GM10266 (cell line): ENCODE measurements around the gene FANCI.

Source experiments
- DNase-seq: peaks from one replicate; pipeline ENCODE4 v3.0.0; 2012; ENCODE audit errors: extremely low spot score
- TF ChIP-seq, protein P1 (sequence below): IDR thresholded peaks from 2 replicates; pipeline ENCODE4 v1.5.1; 2012; ENCODE audit warnings: mild to moderate bottlenecking, low read depth; ENCODE audit not compliant: control insufficient read depth, insufficient read depth; ENCODE audit errors: missing control alignments

FANCI gene

DNA sequence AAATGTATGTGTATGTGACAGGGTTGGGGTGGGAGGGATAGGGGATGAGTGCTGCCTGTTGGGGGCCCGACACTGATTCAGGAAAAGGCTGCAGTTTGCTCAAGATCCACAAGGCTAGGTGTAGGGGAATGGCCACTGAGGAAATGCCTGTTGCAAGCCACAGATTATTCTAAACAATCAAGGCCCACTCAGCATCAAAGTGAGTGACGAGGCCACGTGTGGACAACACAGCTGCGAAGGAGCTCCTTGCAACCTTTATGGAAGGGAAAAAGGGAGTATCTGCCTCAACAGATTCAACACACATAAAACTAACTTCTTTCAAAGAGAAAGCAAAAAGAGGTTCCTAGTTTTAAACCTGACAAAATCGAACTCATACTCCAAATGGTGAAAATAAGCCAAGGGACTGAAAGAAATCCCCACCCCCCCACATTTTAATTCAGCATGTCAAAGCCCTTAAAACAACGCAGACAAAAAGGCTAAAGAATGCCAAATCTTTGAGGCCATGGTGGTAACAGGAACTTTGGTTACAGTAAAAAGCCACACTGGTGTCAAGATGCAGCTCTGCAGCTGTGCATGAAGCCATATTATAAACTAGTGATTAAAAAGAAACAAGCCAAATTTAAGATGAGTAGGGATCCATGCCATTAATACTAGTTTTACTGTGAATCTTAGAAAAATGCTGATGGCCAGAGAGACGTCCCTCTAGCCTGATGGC is 87.3 kb downstream of the FANCI start:
- no peak for DNase-seq
- TF ChIP-seq, protein P1, sequence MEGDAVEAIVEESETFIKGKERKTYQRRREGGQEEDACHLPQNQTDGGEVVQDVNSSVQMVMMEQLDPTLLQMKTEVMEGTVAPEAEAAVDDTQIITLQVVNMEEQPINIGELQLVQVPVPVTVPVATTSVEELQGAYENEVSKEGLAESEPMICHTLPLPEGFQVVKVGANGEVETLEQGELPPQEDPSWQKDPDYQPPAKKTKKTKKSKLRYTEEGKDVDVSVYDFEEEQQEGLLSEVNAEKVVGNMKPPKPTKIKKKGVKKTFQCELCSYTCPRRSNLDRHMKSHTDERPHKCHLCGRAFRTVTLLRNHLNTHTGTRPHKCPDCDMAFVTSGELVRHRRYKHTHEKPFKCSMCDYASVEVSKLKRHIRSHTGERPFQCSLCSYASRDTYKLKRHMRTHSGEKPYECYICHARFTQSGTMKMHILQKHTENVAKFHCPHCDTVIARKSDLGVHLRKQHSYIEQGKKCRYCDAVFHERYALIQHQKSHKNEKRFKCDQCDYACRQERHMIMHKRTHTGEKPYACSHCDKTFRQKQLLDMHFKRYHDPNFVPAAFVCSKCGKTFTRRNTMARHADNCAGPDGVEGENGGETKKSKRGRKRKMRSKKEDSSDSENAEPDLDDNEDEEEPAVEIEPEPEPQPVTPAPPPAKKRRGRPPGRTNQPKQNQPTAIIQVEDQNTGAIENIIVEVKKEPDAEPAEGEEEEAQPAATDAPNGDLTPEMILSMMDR: no peak

DNA sequence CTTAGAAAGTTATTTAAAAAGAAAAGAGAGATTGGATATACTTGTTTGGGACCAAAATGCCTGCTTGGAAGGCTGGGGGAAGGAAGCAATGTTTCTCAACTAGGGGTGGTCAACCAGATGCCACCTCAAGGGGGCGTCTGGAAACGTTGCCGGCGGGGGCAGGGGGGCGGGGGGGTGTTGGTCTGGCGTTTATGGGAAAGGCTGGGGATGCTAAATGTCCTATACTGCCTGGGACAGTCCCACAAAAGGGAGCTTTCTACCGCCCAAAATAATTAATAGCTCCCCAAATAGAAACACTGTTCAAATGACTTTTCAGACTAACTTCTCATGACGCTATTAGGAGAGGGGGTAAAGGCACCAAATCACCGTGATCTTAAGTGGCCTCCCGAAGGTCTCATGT is 88.7 kb downstream of the FANCI start:
- peak; percentile 45 for DNase-seq
- TF ChIP-seq, protein P1: peak; percentile 17

DNA sequence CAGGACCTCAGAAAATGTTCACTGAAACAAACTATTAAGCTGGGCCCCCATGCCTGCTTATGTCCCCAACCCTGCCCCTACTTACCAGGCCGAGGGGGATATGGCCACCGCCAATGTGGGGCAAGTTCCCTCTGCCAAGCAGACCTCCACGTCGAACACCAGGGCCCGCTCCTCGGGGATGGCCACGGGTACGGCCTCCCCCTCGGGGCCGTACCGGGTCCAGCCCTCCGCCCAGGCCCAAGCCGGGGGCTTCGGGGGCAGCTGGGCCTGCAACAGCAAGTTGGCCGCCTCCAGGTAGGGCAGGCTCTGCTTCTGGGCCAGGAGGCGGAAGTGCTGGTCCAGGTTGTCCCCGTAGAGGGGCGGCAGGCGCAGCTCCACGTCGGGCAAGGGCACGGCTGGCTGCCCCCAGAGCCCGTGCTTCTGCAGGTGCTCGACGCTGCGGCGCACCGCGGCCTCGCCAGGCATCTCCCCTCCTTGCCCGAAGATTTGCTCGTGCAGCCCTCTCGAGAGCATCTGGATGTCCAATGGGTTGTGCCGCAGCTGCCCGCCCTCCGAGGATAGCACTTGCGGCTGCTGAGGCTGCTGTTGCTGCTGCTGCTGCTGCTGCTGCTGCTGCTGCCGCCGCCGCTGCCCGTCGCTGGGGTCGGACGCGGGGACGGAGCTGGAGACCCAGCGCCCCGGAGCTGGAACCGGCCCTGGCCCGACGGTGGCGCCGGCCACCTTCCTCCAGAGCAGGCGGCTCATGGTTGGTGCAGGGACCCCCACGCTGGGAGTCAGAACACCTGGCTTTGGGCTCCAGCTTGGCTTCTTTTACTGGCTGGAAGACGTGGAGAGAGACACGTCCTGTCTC is 89.5 kb downstream of the FANCI start:
- TF ChIP-seq, protein P1: no peak
- DNase-seq: no peak

DNA sequence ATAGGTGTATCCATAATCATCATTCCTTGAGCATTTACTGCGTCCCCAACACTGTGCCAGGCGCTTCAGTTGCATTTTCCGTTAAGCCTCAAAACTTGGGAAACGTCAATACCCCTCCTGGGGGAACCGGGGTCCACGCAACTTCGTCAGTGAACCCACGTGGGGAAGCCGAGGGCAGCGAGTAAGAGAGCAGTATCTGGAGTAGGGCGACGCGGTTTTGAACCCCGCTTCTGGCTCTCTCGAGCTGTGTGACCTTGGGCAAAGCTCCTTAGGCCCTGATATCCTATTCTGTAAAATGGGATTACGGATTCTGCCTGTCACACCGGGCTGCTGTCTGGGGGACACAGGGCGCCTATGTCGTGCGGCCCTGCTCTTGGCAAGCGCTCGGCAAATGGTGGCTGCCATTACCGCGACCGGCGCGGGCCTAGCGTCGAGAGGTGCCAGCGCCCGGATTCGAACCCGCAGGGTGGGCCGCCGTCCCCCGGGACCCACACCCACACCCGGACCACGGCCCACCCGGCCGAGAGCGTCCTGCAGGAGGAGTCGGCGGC is 90.3 kb downstream of the FANCI start:
- DNase-seq: no peak
- TF ChIP-seq, protein P1: no peak

DNA sequence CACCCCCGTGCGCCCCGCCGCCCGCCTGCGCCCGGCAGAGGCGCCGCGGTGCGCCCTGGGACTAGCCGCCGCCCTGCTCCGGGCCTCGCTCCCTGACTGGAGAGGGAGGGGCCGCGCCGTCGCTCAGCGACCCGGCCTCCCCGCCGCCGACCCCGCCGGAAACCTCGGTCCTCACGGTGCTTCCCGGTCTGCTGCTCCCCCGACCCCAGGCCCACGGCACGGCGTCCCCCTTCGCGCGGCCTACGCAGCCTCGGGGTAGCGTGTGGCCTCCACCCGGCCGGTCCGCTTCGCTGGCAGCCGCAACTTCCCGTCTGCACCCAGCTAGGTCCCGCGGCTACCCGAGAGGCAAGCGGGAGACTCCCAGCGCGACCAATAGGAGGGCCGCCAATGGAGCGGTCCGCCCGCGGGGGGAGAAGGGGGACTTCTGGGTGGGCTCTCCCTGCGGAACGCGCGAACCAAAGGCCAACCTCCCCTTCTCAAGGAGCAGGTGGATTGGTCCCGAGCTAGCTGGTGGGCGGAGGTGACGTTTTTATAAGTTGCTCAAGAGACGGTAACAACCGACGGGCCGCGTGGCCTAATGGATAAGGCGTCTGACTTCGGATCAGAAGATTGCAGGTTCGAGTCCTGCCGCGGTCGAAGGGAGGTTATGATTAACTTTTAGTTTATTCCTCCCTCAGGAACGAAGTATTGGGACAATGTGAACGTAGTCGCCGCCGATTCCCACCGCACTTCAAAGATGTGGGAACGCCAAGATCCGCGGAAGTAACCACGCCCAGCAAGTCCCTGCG is 90.9 kb downstream of the FANCI start, which contains the start of gene POLG:
POLG (minus strand) TSS at position 315 of the 788 bp plus-strand sequence. CDS start 1,070 bp downstream, outside the sequence.
- TF ChIP-seq, protein P1: no peak
- peak; percentile 99 for DNase-seq

DNA sequence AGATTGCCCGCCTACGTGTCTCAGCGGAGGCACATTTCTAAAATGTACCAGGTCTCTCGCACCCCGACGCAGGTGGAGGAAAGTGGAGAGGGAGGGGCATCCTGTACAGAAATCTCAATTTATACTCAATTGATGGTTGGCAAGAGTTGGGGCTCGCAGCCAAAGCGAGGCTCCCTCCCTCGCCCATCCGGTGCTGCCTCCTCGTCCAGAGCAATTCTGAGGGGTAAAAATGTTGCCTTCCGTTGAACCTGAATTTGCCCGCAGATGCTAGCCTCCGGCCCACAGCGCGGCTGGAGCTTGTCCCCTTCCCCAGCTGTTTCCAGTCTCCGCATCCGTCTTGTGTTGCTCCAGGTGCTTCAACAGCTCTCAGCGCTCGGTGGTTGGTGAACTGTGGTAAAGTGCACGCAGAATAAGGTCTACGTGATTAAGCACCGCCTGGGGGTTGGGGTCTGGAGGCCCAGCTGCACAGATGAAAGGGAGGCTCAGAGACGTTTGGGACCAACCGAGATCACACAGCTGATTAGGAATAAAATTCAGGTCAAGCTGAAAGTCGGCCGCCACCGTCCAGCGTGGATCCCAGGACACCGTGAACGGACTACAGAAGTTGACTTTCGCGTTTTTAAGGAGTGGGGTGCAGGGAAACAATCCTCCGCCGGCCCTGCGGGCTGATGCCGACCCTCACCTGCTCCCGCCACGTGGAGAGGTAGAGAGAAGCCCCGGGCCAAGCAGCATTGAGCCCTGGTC is 91.7 kb downstream of the FANCI start:
- peak; percentile 38 for DNase-seq
- TF ChIP-seq, protein P1: no peak
